ENCODE measurements around the gene RABL6. TPM values are rescaled to one million over a fixed set of nuclear protein-coding genes. Genes with fewer than 3 reads are reported as not detected.
A peak's percentile ranks its signal among the peaks of the same experiment; 100 is the strongest.

The RABL6 gene
- polyA plus RNA-seq, 4 donors, result 75.5 to 114 (median 82.3) TPM

GRCh38 chr9:136857166-136857565, 49.4 kb downstream of the RABL6 start:
- H3K9me3 ChIP-seq (ENCODE audit: control insufficient read depth in 2 of 2, insufficient read depth in 1 of 2, low read depth in 1 of 2, low read length in 1 of 2), result no peaks in the 10 kb centered on the region
- FAIRE-seq (no peak), DNase-seq (peak in 1 of 2 donors; percentile 50)
- no peaks in the 10 kb centered on the region for H3K27me3 ChIP-seq (ENCODE audit: control insufficient read depth in 3 of 3, insufficient read depth in 3 of 3, low read length in 3 of 3)
- 66 to 81% (median 68%) methylated on average over 19 of the region's 19 CpGs for WGBS, 3 donors
- peak overlapping the region; percentile 90 to 97 (median 96) for H3K27ac ChIP-seq (ENCODE audit: low read depth in 1 of 3, low read length in 2 of 3)
- peaks cover 0 to 100% (median 6%) of the 10 kb centered on the region in 3 donors for H3K36me3 ChIP-seq (ENCODE audit: control insufficient read depth in 3 of 3, insufficient read depth in 2 of 3, low read depth in 1 of 3, low read length in 3 of 3)
- H3K4me3 ChIP-seq (ENCODE audit: low read depth in 1 of 3, low read length in 3 of 3), result peak overlapping the region in 1 of 3 donors; percentile 43
- H3K4me1 ChIP-seq (ENCODE audit: control insufficient read depth in 3 of 3, insufficient read depth in 2 of 3, low read depth in 1 of 3, low read length in 2 of 3), result peaks cover 0 to 87% (median 12%) of the 10 kb centered on the region in 3 donors

GRCh38 chr9:136857581-136858412, 50.0 kb downstream of the RABL6 start:
- H3K4me1 ChIP-seq (ENCODE audit: control insufficient read depth in 3 of 3, insufficient read depth in 2 of 3, low read depth in 1 of 3, low read length in 2 of 3), result peaks cover 0 to 81% (median 12%) of the 10 kb centered on the region in 3 donors
- H3K36me3 ChIP-seq (ENCODE audit: control insufficient read depth in 3 of 3, insufficient read depth in 2 of 3, low read depth in 1 of 3, low read length in 3 of 3), result peaks cover 2 to 100% (median 12%) of the 10 kb centered on the region in 3 donors
- H3K4me3 ChIP-seq (ENCODE audit: low read depth in 1 of 3, low read length in 3 of 3), result peak overlapping the region in 1 of 3 donors; percentile 43
- peak overlapping the region; percentile 90 to 97 (median 96) for H3K27ac ChIP-seq (ENCODE audit: low read depth in 1 of 3, low read length in 2 of 3)
- FAIRE-seq (no peak), DNase-seq (peak; percentile 66 to 79)
- H3K9me3 ChIP-seq (ENCODE audit: control insufficient read depth in 2 of 2, insufficient read depth in 1 of 2, low read depth in 1 of 2, low read length in 1 of 2), result no peaks in the 10 kb centered on the region
- H3K27me3 ChIP-seq (ENCODE audit: control insufficient read depth in 3 of 3, insufficient read depth in 3 of 3, low read length in 3 of 3), result no peaks in the 10 kb centered on the region
- WGBS, 3 donors, result 37 to 66% (median 48%) methylated on average over 17 to 29 of the region's 29 CpGs

- peaks cover 6 to 100% (median 18%) of the 10 kb centered on the region in 3 donors for H3K36me3 ChIP-seq (ENCODE audit: control insufficient read depth in 3 of 3, insufficient read depth in 2 of 3, low read depth in 1 of 3, low read length in 3 of 3)
- no peaks in the 10 kb centered on the region for H3K9me3 ChIP-seq (ENCODE audit: control insufficient read depth in 2 of 2, insufficient read depth in 1 of 2, low read depth in 1 of 2, low read length in 1 of 2)
- FAIRE-seq (no peak), DNase-seq (no peak)
- WGBS, 3 donors, result 56 to 79% (median 63%) methylated on average over 14 to 15 of the region's 15 CpGs
- peaks cover 0 to 79% (median 12%) of the 10 kb centered on the region in 3 donors for H3K4me1 ChIP-seq (ENCODE audit: control insufficient read depth in 3 of 3, insufficient read depth in 2 of 3, low read depth in 1 of 3, low read length in 2 of 3)
- peak overlapping the region; percentile 90 to 97 (median 96) for H3K27ac ChIP-seq (ENCODE audit: low read depth in 1 of 3, low read length in 2 of 3)
- H3K4me3 ChIP-seq (ENCODE audit: low read depth in 1 of 3, low read length in 3 of 3), result no peak overlapping the region
- no peaks in the 10 kb centered on the region for H3K27me3 ChIP-seq (ENCODE audit: control insufficient read depth in 3 of 3, insufficient read depth in 3 of 3, low read length in 3 of 3)
Measured at GRCh38 chr9:136858452-136858843, 50.7 kb downstream of the RABL6 start.

- H3K4me3 ChIP-seq (ENCODE audit: low read depth in 1 of 3, low read length in 3 of 3), result no peak overlapping the region
- H3K4me1 ChIP-seq (ENCODE audit: control insufficient read depth in 3 of 3, insufficient read depth in 2 of 3, low read depth in 1 of 3, low read length in 2 of 3), result peaks cover 0 to 75% (median 12%) of the 10 kb centered on the region in 3 donors
- FAIRE-seq, result no peak
Measured at GRCh38 chr9:136858844-136859757, 51.4 kb downstream of the RABL6 start.

GRCh38 chr9:136860529-136860928, 52.8 kb downstream of the RABL6 start:
- H3K36me3 ChIP-seq (ENCODE audit: control insufficient read depth in 3 of 3, insufficient read depth in 2 of 3, low read depth in 1 of 3, low read length in 3 of 3), result peaks cover 6 to 97% (median 21%) of the 10 kb centered on the region in 3 donors
- H3K27ac ChIP-seq (ENCODE audit: low read depth in 1 of 3, low read length in 2 of 3), result peak overlapping the region; percentile 90 to 97 (median 96)
- peak; percentile 45 to 53 for DNase-seq
- H3K9me3 ChIP-seq (ENCODE audit: control insufficient read depth in 2 of 2, insufficient read depth in 1 of 2, low read depth in 1 of 2, low read length in 1 of 2), result no peaks in the 10 kb centered on the region
- no peak for FAIRE-seq
- WGBS, 3 donors, result 76 to 80% (median 77%) methylated on average over 9 of the region's 9 CpGs
- peaks cover 3 to 65% (median 12%) of the 10 kb centered on the region in 3 donors for H3K4me1 ChIP-seq (ENCODE audit: control insufficient read depth in 3 of 3, insufficient read depth in 2 of 3, low read depth in 1 of 3, low read length in 2 of 3)
- H3K27me3 ChIP-seq (ENCODE audit: control insufficient read depth in 3 of 3, insufficient read depth in 3 of 3, low read length in 3 of 3), result no peaks in the 10 kb centered on the region
- H3K4me3 ChIP-seq (ENCODE audit: low read depth in 1 of 3, low read length in 3 of 3), result no peak overlapping the region

More at GRCh38 chr9:136858844-136859757, 51.4 kb downstream of the RABL6 start:
- Histone ChIP-seq H3K27ac (ENCODE audit: low read depth in 1 of 3, low read length in 2 of 3) (peak overlapping the region; percentile 90 to 97 (median 96)), H3K27me3 (ENCODE audit: control insufficient read depth in 3 of 3, insufficient read depth in 3 of 3, low read length in 3 of 3) (no peaks in the 10 kb centered on the region), H3K36me3 (ENCODE audit: control insufficient read depth in 3 of 3, insufficient read depth in 2 of 3, low read depth in 1 of 3, low read length in 3 of 3) (peaks cover 6 to 100% (median 21%) of the 10 kb centered on the region in 3 donors), H3K9me3 (ENCODE audit: control insufficient read depth in 2 of 2, insufficient read depth in 1 of 2, low read depth in 1 of 2, low read length in 1 of 2) (no peaks in the 10 kb centered on the region)
- DNase-seq, result peak; percentile 92 to 98
- 25 to 53% (median 41%) methylated on average over 20 of the region's 20 CpGs for WGBS, 3 donors

- Histone ChIP-seq H3K9me3 (ENCODE audit: control insufficient read depth in 2 of 2, insufficient read depth in 1 of 2, low read depth in 1 of 2, low read length in 1 of 2) (no peaks in the 10 kb centered on the region), H3K36me3 (ENCODE audit: control insufficient read depth in 3 of 3, insufficient read depth in 2 of 3, low read depth in 1 of 3, low read length in 3 of 3) (peaks cover 6 to 90% (median 21%) of the 10 kb centered on the region in 3 donors), H3K27ac (ENCODE audit: low read depth in 1 of 3, low read length in 2 of 3) (peak overlapping the region; percentile 90 to 97 (median 96)), H3K4me1 (ENCODE audit: control insufficient read depth in 3 of 3, insufficient read depth in 2 of 3, low read depth in 1 of 3, low read length in 2 of 3) (peaks cover 3 to 58% (median 12%) of the 10 kb centered on the region in 3 donors), H3K4me3 (ENCODE audit: low read depth in 1 of 3, low read length in 3 of 3) (no peak overlapping the region), H3K27me3 (ENCODE audit: control insufficient read depth in 3 of 3, insufficient read depth in 3 of 3, low read length in 3 of 3) (no peaks in the 10 kb centered on the region)
- 87 to 92% (median 91%) methylated on average over 21 to 22 of the region's 22 CpGs for WGBS, 3 donors
- FAIRE-seq, result no peak
- peak in 1 of 2 donors; percentile 37 for DNase-seq
Measured at GRCh38 chr9:136860933-136861873, 53.5 kb downstream of the RABL6 start.

GRCh38 chr9:136861874-136862457, 54.2 kb downstream of the RABL6 start:
- Histone ChIP-seq H3K27me3 (ENCODE audit: control insufficient read depth in 3 of 3, insufficient read depth in 3 of 3, low read length in 3 of 3) (no peaks in the 10 kb centered on the region), H3K4me1 (ENCODE audit: control insufficient read depth in 3 of 3, insufficient read depth in 2 of 3, low read depth in 1 of 3, low read length in 2 of 3) (peaks cover 3 to 50% (median 12%) of the 10 kb centered on the region in 3 donors), H3K9me3 (ENCODE audit: control insufficient read depth in 2 of 2, insufficient read depth in 1 of 2, low read depth in 1 of 2, low read length in 1 of 2) (no peaks in the 10 kb centered on the region), H3K27ac (ENCODE audit: low read depth in 1 of 3, low read length in 2 of 3) (peak overlapping the region in 2 of 3 donors; percentile 15 to 90), H3K4me3 (ENCODE audit: low read depth in 1 of 3, low read length in 3 of 3) (no peak overlapping the region), H3K36me3 (ENCODE audit: control insufficient read depth in 3 of 3, insufficient read depth in 2 of 3, low read depth in 1 of 3, low read length in 3 of 3) (peaks cover 6 to 83% (median 21%) of the 10 kb centered on the region in 3 donors)
- WGBS, 3 donors, result 83 to 88% (median 85%) methylated on average over 23 to 26 of the region's 26 CpGs
- FAIRE-seq (no peak), DNase-seq (peak in 1 of 2 donors; percentile 32)
